Umbilical cord (tissue), 2 donors: ENCODE measurements around the gene MYH10. TPM values are rescaled to one million over a fixed set of nuclear protein-coding genes. Genes with fewer than 3 reads are reported as not detected.
"Not testable (repeated sequence)": the region's sequence is repeated elsewhere in the genome, so short reads cannot be mapped to it uniquely, and the experiment has no call there.

Experiments
- DNase-seq: peaks from one replicate; pipeline ENCODE4 v3.0.0-alpha.2; 2015; ENCODE audit warnings: low spot score
- total RNA-seq: library from RNA; depleted of rRNA; stranded (reverse); fragments of >200 nt; gene quantifications from one replicate; pipeline ENCODE4 v1.2.3, GENCODE V29; 2014; ENCODE audit warnings: low replicate concordance; ENCODE audit not compliant: insufficient read depth

Gene MYH10
- total RNA-seq, 1 donor from 2014 or later = 201 TPM

DNA sequence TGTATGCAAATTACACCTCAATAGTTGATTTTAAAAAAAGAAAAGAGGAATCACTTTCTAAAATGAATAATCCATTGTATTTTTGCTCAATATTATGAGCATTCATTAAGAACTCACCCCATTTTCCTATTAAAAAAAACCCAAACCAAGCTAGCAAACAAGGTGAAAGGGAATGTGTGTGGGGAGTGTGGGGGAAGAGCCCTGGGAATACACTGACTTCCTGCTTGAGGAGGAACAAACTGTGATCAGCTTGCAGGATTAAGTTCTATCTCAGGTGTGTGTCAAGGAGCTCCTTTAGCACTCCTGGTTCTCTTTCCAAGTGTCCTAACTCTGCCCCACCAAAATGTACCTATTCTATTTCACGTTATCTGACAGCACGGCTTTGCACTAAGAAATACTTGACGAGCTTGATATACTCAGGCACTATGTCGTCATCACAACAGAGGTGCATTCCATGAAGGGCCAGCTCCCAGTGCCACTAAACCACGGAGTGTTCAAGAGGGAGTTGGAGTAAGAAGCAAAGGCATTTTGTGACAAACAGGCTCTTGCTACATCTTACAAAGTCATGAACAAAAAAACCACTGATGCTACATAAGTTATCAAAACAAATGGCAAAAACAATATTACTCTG is 73.2 kb downstream of the MYH10 start:
- no peak for DNase-seq

DNA sequence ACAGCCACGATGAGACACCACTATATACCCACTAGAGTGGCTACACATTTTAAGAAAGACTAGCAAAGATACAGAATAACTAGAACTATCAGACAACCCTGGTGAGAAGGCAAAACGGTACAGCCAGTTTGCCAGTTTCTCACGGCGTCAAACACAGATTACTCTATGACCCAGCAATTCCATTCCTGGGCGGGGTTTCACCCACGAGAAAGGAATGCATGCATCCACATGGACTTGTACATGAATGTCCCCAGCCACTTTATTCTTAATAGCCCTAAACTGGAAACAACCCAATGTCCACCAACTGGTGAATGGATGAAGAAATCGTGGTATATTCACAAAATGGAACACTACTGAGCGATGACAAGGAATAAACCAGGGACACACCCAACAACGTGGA is 74.5 kb downstream of the MYH10 start:
- DNase-seq = no peak

DNA sequence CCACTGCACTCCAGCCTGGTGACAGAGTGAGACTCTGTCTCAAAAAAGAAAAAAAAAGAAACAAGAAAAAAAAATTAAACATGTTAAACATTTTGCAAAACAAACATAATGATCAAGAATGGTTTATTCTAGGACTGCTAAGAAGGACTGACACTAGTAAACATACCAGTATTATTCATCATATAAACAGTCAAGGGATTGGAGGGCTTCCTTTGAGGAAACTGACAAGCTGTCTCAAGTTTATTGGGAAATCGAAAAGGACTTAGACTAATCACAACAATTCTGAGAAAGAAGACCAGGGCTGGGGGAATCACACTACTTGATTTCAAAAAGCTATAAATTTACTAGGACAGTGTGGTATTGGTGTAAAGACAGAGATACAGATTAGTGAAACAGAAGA is 75.5 kb downstream of the MYH10 start:
- DNase-seq = no peak

DNA sequence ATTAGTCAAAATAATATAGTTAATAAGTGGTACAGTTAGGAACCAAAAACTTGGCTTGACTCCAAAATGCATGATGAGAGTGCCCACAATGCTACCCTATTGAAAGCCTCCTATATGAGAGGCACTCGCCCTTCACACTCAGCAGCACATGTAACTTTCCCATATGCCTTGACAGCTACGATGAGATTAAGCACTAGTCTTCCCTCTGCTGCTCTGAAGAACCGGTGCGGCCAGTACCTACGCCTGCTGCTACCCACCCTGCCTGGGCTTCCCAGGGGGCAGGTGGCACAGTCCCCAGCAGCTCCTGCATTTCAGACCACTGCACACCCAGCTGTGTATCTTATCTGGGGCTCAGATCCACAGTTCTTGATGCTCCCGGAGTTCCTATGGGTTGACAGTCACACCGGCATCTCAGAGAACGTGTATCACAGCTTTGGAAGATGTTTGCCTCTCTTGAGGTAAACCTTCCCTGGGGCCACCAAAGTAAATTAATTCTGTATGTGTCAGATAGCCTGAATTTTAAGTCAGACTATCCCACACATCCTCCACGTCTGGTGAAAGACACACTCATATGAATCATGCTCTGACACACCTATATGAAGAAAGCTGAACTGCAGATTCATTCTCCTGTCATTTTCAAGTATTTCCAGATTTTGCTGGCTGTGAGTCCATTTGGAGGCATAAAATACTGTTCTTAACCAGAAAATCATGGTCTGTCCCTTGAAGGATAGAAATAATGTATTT is 77.8 kb downstream of the MYH10 start:
- DNase-seq = peak; percentile 10

DNA sequence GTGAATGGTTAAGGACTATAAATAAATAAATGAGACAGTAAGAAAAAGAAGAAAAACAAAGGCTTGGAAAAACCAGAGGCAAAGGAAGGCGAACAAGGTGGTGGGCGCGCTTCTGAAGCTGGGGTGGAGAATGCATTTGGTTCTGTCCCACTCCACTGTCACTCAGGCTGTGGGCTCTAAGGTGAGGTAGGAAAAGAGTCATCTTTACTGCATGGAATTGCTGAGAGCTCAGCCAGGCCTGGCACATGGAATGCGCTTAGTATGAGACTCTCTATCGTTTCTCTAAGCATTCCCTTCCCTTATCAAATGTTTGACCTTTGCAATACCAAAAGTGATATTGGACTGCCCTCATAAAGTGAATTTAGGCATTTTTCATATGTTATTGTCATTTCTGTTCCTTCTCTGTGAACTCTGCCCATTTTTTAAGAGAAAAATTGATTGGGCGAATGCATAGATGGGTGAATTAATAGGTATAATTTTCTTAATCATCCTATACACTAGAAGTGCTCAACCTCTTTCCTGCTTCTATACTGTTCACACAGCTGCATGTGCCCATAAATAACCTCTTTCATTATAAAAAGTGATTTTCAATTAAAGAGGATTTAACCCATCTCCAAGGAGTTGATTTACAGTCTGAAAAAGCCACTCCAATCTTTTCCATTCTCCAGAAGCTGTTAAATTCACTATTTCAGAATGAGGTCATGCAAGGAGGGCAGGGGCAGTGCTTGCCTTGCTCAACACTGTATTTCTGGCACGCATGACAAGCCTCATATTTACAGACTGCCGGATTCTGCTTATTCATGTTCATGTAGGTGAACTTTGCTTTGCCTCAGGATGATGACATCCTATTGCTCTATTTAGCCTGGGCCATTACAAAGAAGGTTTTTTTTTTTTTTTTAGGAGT is 87.7 kb downstream of the MYH10 start:
- peak; percentile 61 for DNase-seq

DNA sequence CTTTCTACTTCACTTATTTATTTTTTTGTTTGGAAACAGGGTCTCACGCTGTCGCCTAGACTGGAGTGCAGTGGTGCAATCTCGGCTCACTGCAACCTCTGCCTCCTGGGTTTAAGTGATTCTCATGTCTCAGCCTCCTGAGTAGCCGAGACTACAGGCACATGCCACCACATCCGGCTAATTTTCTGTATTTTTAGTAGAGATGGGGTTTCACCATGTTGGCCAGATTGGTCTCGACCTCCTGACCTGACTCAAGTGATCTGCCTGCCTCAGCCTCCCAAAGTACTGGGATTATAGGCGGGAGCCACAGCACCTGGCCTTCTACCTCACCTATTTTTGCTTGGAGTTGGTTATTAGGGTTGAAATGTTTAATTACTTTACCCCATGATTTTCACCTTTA is 90.5 kb downstream of the MYH10 start:
- not testable (repeated sequence) for DNase-seq

DNA sequence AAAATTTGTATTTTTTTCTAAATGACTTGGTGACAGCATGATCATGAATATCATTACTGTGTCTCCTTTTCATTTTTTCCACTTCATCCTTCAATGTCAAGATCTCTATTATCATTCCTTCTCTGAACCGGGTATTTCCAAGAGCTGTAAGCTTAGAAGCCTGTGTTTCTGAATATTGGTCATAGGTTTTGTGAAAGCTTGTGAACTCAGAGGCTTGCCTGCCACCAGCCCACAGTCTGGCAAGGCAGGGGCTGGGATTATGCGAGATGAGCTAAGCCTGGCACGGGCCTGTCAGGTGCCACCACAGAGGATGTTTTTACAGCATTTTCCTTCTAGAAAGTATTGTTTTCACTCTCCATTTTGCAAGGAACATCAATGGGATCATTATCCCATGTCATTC is 92.8 kb downstream of the MYH10 start:
- DNase-seq = no peak

DNA sequence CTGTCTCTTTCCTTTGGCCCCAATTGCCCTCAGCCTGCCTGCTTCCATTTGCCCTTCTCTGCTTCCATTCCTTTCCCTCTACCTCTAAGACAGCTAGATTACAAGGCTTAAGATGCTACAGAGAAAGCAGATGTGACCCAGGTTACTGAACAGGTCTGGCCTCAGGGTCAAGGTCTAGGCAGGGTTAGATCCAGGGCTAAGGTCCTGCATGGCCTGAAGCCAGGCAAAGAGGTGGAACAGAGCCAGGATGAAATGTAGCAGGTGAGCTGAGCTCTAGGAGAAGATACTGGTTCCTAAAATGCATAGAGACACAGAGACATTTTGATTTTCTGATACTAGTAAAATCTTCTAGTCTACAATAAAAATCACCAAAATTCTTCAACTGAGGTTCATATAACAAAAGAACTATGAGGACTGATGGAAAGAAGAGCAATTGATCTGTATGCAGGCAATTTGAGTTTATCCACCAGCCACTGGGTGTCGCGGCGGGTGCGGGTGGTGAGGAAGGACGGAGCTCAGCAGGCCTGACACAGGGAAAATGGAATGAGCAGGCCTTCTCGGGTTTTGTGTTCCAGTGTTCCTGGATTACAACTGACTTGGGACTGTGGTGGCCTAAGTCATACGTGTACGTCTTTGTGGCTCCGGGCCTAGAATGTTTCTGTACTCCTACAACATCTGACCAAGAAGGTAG is 95.9 kb downstream of the MYH10 start:
- DNase-seq = no peak

DNA sequence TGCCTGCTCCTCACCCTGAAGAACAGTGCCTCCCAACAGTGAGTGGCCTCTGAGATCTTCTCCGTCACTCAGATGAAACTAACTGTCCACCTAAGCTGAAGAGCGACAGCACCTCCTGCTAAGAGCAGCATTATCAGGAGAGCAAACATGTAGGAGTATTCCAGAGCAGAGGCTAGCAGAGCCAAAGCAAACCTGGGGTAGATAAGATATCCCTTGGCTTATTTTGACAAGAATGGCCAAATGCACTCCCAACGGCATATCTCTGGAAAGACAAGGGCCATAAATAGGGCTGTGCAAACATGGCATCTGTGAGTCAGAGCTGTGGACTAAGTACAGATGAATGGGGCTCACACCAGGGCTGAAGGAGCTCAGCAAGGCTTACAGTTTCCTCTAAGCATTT is 98.5 kb downstream of the MYH10 start:
- DNase-seq = peak; percentile 5

DNA sequence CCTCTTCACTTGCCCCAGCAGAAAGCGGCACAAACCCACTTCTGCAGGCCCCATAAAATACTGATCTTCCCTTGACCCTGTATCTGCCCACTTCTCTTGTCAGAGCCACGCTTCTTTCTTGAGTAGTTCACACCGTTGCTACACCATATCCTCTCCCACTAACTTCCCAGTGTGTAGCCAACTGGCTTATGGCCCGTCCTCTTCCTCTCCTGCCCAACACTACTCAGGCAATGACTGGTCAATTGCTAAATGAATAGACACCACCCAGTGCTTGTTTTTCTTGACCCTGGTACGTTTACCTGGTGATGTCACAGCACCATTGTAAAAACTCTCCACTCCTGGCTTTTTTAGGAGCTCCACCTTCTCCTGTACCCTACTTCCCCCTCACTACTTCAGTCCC is 107.9 kb downstream of the MYH10 start:
- no peak for DNase-seq

DNA sequence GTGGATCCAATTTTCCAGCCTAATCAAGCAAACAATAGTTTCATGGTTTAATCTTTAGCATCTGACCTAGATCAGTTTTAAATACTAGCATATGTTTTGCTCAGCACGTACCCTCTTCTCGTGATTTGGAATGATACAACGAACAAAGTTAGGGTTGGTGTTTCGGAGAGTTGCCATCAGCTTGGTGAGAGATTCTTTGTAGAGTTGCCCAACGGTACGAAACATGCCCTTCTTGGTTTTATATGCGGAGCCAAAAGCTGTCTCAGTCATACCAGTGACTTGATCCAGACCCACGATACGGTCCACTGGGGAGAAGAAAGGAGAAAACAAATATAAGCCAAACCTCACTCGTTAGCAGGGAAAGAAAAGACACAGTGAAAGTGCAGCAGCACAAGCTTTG is 109.5 kb downstream of the MYH10 start:
- no peak for DNase-seq

DNA sequence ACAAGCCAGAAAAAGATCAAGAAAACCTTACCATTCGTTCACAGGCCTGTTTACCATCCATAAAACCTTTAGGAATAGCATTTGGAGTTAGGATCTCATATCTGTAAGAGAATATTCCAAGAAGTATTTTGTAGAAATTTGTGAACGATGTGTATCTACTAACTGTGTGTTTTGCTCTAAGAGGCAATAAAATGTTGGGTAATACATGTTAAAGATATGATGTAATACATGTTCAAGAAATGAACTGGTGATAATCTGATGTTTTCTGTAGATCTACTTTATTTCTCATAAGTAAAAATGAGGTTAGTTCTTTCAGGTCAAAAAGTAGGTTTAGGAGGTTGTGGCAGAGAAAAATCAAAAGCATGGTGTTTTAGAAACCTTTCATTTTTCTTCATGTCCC is 111.7 kb downstream of the MYH10 start:
- DNase-seq = no peak

DNA sequence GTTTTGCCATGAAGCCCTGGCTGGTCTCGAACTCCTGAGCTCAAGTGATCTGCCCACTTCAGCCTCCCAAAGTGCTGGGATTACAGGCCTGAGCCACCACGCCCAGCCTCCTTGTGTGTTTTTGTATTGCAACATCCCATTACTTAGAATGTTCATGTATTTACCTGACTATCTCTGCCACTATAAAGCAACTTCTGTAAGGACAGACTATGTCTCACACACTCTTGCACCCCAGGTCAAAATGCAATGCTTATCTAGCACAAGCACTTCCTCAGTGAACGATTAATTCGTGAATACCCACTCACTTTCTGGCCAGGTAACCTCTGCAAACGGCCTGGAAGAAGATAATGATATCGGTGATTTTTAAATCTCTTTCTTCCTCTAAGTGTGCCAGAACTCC is 112.2 kb downstream of the MYH10 start:
- no peak for DNase-seq

DNA sequence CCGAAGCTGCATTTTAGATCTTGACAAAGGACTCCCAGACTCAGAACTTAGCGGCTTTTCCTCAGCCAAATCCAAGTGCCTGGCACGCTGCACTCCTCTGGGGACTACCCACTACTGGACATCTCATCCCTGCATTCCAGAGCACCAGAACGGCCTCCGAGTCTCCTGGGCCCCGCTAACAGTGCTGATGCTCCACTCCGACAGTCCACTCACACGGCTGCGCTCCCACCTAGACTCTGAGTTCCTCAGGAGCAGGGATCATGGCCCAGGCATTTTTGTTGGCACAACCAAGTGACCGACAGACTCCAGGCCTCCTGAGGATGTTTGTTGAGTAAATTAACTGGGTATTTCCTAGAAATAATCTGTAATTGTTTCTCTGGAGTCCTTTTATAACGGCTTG is 115.7 kb downstream of the MYH10 start:
- no peak for DNase-seq

DNA sequence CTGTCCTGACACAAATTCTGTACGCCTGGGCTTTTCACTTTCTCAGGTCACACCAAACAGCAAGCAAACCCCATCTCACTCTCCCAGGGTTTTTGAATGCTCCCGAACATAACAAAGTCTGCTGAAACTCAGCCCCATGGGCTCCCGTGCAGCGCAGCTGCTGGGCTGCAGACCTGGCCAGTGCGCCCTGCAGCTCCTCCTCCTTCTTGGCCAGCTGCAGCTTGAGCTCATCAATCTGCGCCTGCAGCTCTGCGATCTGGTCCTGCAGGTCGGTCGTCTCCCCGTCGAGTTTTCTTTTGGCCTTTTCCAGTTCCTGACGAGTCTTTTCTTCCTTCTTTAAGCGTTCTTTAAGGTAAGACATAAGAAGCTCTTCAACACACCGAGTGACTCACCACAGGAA is 124.4 kb downstream of the MYH10 start:
- no peak for DNase-seq

DNA sequence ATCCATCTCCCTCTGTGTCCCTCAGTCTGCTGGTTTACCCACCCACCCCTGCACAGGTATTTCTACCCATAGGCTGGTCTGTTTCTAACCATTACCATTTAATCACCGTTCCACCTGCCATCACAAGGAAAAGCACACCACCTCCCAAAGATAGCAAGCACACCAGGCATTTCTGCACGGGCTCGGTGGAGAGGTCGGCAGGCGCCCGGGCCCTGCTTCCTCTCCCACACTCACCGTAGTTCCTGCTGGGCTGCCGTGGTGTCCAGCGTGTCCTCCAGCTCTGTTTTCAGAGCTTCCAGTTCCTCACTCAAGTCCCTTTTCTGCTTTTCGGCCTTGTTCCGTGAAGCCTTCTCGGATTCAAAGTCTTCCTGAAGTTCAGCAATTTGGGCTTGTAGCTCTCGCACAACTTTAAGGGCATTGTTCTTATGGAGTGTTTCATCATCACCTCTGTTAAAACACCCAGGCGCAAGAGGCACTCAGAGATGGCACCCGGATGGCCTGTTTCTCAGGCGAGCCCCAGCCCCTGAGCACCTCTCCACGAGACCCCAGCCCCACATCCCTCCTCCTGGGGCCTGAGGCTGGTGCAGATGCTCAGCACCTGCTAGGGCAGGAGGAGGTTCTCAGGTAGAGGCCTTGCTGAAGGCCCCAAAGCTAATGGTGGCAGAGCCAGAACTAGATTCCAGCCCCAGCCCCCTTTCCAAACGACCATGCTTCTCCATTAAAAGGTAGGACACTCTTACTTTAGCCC is 125.9 kb downstream of the MYH10 start:
- no peak for DNase-seq

DNA sequence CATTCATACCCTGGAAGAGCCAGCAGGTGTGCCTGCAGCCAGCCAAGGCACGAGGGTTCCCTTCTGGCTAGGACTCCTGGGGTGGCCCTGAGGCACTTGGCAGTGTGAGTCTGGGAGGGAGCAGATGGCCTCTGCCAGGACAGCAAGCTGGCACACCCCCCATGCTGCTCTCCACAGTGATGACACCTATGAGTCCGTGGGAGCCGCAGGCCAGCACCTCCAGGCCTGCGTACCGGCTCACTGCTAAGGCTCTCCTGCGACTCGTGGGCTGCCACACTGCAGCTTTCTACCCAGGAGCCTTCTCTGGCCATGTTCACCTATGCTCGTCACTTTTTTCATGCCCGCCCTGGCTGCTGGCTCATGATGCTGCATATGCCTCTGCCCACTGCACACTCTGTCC is 126.7 kb downstream of the MYH10 start:
- no peak for DNase-seq

DNA sequence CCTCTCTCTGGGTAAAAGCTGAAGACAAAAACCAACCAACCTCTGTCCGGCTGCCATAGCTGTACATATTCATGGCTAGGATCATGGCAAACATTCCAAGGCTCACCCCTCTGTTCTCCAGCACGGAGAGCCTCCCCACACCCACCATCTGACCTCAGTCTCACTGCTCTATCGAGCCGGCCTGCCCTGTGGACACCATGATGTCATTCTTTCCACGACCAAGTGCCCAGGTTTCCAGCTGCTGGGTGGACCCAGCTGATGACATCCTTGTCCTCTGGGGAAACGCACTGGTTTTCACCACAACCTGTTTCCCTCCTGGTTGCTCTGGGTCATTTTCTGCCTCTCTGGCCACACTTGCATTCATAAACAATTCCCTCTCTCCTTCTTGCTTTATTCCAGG is 127.2 kb downstream of the MYH10 start:
- DNase-seq = no peak

DNA sequence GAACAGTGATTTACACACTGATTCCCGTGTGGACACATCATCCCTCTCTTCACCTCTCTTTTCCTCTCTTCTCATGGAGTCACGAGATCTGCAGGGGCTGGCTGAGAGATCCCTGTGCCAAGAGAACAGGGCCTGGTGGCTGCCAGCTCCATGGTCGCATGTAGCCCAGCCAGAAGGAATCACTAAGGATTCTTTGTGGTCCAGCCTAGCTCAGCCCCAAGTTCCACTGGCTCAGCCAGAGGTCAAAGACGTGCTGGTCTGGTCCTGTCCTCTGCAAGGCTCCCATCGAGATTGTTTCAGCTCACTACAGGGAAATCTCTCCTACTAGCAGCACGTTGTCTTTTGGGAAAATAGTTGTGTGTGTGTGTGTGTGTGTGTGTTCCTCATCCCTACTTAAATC is 128.4 kb downstream of the MYH10 start:
- no peak for DNase-seq

DNA sequence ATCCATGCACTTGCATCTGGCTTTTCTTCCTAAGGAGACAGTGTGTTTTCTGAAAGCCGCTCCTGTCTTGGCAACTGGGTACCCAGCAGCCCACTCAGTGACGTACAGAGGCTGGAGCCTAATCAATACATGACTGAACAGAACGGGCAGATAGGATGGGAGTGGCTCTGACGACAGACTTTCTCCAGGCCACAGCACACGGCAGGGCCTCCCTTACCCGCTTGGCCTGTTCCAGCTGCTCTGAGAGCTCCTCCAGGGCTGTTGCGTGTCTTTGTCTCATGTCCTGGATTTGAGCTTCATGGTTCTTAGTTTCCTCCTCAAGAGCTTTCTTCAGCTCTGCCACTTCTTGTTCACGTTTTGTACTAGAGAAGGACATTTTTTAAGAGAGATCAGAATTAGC is 129.9 kb downstream of the MYH10 start:
- no peak for DNase-seq

DNA sequence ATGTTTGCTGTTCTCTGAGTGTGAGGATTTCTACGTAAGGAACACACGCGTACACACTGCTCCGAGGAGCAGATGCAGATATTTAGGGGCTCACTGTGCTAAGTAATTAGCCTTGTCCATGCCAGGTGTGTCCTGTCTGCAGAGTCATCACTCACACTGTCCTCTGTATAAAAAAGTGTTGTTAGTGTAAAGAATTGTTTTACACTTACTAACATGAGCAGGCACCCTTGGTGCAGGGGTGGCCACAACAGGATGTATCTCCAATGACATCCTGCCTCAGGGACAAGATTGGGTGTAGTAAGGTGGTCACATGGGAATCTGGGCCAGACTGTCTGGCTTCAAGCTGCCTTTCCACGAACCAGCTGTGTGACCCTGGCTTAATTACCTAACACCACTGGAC is 130.9 kb downstream of the MYH10 start:
- no peak for DNase-seq
